ENCODE measurements around the gene LRP10.
A peak's percentile ranks its signal among the peaks of the same experiment; 100 is the strongest.
"Not testable (repeated sequence)": the region's sequence is repeated elsewhere in the genome, so short reads cannot be mapped to it uniquely, and the experiment has no call there.

Gene LRP10

DNA sequence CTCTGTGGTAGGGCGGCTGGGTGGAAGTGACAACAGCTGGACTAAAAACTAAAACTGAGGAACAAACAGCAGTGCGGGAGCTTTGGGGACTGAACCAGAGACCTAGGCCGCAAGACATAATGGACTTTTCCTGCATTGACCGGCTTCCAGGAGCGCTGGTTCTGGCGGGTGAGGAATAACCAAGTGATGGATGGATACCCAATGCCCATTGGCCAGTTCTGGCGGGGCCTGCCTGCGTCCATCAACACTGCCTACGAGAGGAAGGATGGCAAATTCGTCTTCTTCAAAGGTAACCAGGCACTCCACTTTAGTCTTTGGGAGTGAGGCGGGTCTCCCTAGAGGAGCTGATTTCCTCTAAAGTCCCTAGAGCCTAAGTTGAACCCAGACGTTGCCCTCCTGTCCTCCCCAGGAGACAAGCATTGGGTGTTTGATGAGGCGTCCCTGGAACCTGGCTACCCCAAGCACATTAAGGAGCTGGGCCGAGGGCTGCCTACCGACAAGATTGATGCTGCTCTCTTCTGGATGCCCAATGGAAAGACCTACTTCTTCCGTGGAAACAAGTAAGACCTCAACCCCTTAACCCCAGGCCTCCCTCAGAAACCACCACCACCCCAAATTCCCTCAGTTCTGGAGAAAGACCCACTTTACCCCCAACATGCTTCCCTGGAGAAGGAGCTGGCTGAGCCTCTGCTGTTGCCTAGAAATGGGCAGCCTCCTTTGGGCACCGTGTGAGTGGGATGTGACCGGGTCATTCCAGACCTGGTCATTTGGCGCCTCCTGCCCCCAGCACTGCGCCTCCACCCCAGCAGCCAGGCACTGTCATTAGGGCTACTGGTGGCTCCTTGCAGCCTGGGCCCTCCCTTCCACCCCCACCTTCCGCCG is 27.1 kb upstream of the LRP10 start:
- DNase-seq, result no peak

- no peak for DNase-seq
These were observed 26.5 kb upstream of the LRP10 start for GRCh38 chr14:22845103-22845394.

GRCh38 chr14:22845821-22846625 is 25.5 kb upstream of the LRP10 start:
- no peak for DNase-seq

GRCh38 chr14:22846811-22847307 is 24.7 kb upstream of the LRP10 start:
- DNase-seq, result no peak

- no peak for DNase-seq
These were observed 23.7 kb upstream of the LRP10 start for GRCh38 chr14:22847661-22848341.

- peak; percentile 49 for DNase-seq
These were observed 23.0 kb upstream of the LRP10 start for GRCh38 chr14:22848351-22849164.

GRCh38 chr14:22849212-22849819 is 22.2 kb upstream of the LRP10 start:
- DNase-seq, result no peak

DNA sequence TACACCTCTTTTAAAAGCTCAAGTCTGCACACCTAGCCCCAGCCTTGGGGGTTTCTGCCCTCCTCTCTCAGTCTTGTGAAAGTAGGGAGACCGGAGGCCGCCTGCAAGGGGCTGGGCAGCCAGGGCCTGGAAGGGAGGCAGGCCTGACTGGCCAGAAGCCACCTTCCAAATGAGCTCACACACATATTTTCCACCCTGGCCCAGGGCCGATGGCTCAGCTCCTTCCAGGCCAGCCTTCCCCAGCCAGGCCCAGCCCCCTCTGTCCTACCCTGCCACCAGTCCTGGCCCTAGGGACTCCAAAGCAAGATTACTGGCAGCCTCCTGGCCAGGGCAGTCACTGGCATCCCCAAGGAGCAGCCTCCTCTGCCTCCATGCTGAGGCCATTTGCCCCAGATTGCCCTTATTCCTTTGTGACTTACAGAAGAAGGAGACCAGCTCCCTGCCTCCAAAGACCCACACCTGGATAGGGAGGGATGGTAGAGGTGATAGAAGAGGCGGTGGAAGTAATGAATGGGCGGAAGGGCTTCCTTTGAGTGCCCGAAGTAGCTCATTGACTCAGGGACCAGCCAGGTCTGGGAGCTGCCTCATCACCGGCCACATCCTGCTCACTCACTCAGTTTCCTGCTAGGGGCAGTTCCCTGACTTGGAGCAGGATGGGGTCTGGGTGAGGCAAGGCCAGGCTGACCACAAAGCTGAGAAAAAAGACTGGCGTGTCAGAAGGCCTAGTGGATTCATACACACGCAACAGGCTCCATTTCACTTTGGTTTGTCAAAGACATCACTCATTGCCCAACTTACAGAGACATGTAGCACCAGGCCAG is 20.4 kb upstream of the LRP10 start:
- DNase-seq, result no peak

GRCh38 chr14:22852178-22852577 is 19.4 kb upstream of the LRP10 start:
- DNase-seq, result not testable (repeated sequence)

DNA sequence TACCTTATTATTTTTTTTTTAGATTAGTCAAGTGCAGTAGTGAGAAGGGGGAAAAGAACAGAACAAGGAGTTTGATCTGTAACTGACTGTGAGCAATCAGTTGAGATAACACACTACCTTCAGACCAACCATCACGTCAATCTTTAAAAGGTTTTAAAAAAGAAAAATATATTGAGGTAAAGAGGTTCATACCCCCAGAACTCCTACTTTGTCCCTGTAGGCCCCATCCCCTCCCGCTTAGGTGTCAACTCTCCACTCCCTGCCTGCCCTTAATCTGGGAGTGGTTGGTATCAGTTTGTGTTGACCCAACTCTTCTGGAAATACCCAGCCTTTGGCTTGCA is 19.0 kb upstream of the LRP10 start:
- DNase-seq, result no peak

GRCh38 chr14:22852940-22853767 is 18.4 kb upstream of the LRP10 start:
- DNase-seq, result peak; percentile 79

GRCh38 chr14:22854296-22854695 is 17.2 kb upstream of the LRP10 start:
- DNase-seq, result not testable (repeated sequence)

DNA sequence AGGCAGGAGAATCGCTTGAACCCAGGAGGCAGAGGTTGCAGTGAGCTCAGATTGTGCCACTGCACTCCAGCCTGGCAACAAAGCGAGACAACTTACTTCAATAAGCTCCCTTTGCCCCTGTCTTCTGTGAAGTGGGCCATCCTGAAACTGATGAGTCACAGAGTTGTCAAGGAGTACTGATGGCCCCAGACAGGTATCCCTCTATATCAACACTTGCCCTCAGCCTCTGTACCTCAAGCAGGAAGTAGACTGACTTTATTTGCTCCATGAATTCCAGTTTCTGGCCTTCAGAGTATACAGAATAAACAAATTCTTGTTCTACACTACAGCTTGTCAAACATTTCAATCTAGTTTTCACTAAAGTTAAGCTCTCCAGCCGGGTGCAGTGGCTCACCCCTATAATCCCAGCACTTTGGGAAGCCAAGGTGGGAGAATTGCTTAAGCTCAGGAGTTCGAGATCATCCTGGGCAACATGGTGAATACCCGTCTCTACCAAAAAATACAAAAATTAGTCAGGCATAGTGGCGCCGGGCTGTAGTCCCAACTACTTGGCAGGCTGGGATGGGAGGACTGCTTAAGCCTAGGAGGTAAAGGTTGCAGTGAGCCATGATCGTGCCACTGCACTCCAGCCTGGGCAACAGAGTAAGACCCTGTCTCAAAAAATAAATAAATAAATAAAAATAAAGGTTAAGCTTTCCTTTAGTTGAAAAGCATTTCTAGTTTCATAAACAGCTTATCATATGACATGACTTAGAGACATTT is 16.4 kb upstream of the LRP10 start:
- no peak for DNase-seq

DNA sequence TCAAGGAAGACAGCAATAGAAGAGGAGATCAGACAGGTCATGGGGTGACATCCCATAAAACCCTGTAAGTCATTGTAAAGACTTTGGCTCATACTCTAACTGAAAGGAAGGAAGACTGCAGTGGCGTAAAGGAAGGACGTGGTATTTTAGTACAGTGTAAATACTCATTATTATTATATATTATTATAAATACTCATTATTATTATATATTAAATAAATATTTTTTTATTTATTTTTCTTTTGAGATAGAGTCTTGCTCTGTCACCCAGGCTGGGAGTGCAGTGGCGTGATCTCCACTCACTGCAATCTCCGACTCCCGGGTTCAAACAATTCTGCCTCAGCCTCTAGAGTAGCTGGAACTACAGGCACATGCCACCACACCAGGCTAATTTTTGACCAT is 15.1 kb upstream of the LRP10 start:
- DNase-seq, result no peak

DNA sequence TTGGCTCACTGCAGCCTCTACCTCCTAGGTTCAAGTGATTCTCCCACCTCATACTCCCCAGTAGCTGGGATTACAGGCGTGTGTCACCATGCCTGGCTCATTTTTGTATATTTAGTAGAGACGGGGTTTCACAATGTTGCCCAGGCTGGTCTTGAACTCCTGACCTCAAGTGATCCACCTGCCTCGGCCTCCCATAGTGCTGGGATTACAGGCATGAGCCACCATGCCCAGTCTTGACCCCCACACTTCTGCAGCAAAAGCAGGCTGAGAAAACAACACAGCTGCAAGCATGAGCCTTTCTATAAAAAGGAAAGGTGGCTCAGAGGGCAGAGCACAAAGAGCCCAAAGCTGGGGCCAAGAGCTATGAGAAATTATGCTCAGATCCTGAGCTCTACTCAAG is 11.2 kb upstream of the LRP10 start:
- DNase-seq, result not testable (repeated sequence)

- DNase-seq, result no peak
These were observed 9.9 kb upstream of the LRP10 start for GRCh38 chr14:22861651-22862050.

GRCh38 chr14:22864979-22865378 is 6.6 kb upstream of the LRP10 start:
- DNase-seq, result no peak

DNA sequence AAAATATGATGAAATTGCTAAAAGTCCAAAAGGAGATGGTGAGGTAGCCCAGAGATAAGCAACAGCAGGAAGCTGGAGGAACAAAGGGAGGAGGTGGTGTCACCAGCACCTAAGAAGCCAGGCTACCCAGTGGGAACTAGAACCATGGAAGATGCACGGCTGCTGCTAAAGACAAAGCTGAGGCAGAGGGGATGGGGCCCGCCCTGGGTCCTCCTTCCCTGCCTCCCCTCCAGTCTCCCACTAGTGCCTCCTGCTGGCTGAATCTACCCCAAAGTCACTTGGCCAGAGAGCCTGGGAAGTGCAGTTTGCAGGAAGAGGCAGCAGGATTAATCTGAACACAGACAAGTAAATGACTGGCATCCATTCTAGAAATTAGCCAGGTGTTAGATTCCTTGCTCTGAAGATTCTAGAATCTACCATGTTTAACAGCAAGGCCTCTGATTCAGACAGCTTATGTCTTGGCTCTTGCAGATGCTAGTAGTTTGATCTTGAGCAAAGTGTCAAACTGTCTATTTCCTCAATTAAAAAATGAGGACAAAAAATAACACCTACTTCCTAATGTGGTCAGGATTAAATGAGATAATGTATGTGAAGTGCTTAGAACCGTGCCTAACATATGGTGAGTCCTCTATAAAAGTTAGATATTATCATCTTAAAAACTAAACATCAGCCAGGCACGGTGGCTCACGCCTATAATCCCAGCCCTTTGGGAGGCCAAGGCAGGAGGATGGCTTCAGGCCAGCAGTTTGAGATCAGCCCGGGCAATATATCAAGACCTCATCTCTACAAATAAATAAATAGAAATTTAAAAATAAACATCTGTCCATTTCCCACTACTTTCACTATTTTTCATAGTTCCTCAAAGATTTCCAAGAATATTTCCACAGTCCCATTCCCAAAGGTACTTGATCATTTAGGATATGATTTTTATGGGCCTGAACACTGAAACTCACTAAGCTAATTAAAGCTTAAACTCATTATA is 5.8 kb upstream of the LRP10 start:
- no peak for DNase-seq

Data from NCI-H1105 treated with DMSO at 0.1 percent for 48 hours (cell line).